SK-N-MC (cell line): ENCODE measurements around the gene HNRNPA2B1.
A peak's percentile ranks its signal among the peaks of the same experiment; 100 is the strongest.

Experiments
- EZH2 ChIP-seq: fragments of 200-600 bp; sonication (generic); IDR thresholded peaks from one replicate; pipeline ENCODE4 v1.6.1; 2017; ENCODE audit warnings: antibody characterized with exemption
- FOXP2 ChIP-seq: optimal IDR thresholded peaks from 2 replicates; pipeline ENCODE3; 2011; ENCODE audit warnings: mild to moderate bottlenecking, moderate library complexity; ENCODE audit not compliant: insufficient read depth; ENCODE audit errors: extremely low read length, control extremely low read depth
- POLR2AphosphoS5 ChIP-seq: IDR thresholded peaks from 2 replicates; pipeline ENCODE4 v1.6.1; 2012; ENCODE audit warnings: mild to moderate bottlenecking, low read depth, low read length, borderline replicate concordance

GRCh38 chr7:26199301-26200037, 1.1 kb downstream of the HNRNPA2B1 start:
- no peak for TF ChIP-seq EZH2
- 0 out of 2 replicates have a peak, but pooled peaks have one; percentile 3 for TF ChIP-seq POLR2AphosphoS5
- no peak for TF ChIP-seq FOXP2
